ENCODE measurements around the gene CCDC92. TPM values are rescaled to one million over a fixed set of nuclear protein-coding genes. Genes with fewer than 3 reads are reported as not detected.

The CCDC92 gene
- total RNA-seq: 17.6 and 18.0 TPM in 2 replicates

- intact Hi-C loops (cut with micrococcal nuclease): loop anchor here (2.0 to 10.0 kb wide), 2 partner anchors 34 to 998 kb away; partner anchors contain the start of gene OGFOD2
Observed at GRCh38 chr12:123972457-123973401, at the start of gene CCDC92, which contains the start of gene ZNF664. TSS of gene CCDC92 (minus strand) at chr12:123972831. CDS start at chr12:123944305, 28,526 bp downstream. TSS of gene ZNF664 (plus strand) at chr12:123973215. CDS start at chr12:124012145, 38,930 bp downstream.

- intact Hi-C loops (cut with micrococcal nuclease): no loop called here
Observed at GRCh38 chr12:124022161-124022560, 49.5 kb upstream of the CCDC92 start.

- intact Hi-C loops (cut with micrococcal nuclease): no loop called here
Observed at GRCh38 chr12:124021007-124021406, 48.4 kb upstream of the CCDC92 start.

- intact Hi-C loops (cut with micrococcal nuclease): no loop called here
Observed at GRCh38 chr12:124020514-124020949, 47.9 kb upstream of the CCDC92 start.

DNA sequence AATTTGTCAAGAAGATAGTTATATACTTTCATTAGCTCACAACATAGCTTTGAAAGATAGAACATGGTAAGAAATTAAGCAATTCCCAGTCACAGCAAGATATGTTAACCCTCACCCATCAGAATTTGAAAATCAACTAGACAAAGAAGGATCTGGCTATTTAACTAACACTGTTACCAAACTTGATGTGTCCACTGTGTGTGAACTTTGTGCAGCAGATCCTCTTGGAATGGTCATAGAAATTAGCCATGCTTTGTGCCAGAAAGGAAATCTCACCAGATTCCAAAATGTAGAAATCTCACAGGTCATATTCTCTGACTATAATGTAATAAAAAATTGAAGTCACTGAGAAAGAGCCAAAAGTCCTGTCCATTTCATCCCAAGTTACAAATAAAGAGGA is 46.5 kb upstream of the CCDC92 start:
- intact Hi-C loops (cut with micrococcal nuclease): no loop called here

GRCh38 chr12:124018539-124018938 is 45.9 kb upstream of the CCDC92 start:
- intact Hi-C loops (cut with micrococcal nuclease): no loop called here

- intact Hi-C loops (cut with micrococcal nuclease): no loop called here
Observed at GRCh38 chr12:124017064-124017463, 44.4 kb upstream of the CCDC92 start.

GRCh38 chr12:124015494-124016461 is 43.1 kb upstream of the CCDC92 start:
- intact Hi-C loops (cut with micrococcal nuclease): no loop called here

DNA sequence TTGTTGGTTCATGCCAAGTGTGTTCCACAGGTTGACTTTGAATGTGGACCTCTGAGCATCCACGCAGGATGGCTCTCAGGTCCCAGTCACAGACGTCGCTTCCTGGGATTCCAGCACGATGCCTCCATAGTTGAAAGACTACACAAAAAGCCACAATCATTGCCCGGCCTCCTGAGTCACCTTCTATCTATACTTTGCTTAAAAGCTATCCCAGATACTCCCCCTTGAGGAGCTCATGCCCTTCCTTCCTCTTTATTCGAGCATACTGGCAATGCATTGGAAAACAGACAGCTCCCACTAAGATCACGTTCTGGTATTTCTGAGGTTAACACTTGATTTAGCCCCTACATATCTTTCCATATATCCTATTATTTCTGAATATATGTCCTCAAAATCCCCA is 40.4 kb upstream of the CCDC92 start:
- intact Hi-C loops (cut with micrococcal nuclease): no loop called here

- intact Hi-C loops (cut with micrococcal nuclease): no loop called here
Observed at GRCh38 chr12:124011435-124012115, 38.9 kb upstream of the CCDC92 start.

GRCh38 chr12:124010687-124011086 is 38.1 kb upstream of the CCDC92 start:
- intact Hi-C loops (cut with micrococcal nuclease): no loop called here

- intact Hi-C loops (cut with micrococcal nuclease): no loop called here
Observed at GRCh38 chr12:124009781-124010180, 37.1 kb upstream of the CCDC92 start.

DNA sequence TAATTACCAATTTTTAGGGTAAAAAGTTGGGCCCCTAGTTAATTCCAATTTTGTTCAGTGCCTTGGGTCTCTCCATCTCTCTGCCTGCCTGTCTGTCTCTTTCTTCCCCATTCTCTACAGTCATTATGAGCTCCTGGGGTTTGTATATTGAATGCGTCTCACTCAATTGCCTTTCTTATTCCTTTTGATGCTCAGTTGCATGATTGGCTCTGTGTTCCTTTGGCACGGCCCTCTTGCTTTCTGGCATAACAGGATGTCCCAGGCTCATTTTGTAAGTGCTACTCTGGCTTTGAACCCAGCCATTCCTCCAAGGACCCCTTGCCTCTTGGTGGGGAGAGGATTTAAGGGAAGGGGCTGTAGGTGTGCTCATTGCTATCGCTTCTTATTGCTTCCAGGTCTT is 36.0 kb upstream of the CCDC92 start:
- intact Hi-C loops (cut with micrococcal nuclease): no loop called here

- intact Hi-C loops (cut with micrococcal nuclease): no loop called here
Observed at GRCh38 chr12:124007826-124008570, 35.4 kb upstream of the CCDC92 start.

- intact Hi-C loops (cut with micrococcal nuclease): no loop called here
Observed at GRCh38 chr12:124006846-124007713, 34.4 kb upstream of the CCDC92 start.

DNA sequence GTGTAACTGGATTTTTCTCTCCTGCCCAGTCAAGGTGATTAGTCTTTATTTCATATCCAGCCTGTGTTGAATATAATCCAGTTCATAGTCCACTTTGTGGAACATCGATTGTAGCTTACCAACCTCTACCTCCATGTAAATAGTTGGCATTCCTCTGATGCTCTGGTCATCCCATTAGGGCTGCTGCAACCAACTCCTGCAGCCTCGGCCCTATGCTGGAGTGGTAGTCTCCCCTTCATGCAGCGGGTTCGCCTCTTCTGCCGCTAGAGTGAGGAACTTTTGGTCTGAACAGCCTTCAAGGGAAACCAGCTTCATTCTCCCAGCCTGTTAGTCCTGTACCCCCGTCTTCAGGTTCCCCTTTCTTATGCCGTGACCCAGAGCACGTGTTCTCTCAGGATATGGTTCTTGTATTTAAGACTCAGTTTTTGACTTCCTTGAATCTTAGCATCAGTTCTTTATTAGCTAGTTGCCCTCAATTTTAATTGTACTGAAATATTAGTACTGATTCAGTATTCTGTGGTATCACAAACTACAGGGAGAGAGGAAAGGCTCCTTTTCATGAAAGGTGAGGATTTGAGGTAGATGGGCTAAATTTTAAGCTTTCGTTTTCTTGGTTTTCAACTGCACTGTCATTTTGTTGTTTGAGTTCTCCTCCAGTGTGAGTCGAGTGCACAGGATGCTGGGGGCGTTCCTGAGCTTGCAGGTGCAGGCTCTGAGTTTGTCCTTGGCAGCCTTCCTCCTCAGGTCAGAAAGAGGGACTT is 33.6 kb upstream of the CCDC92 start:
- intact Hi-C loops (cut with micrococcal nuclease): no loop called here

GRCh38 chr12:124004233-124004875 is 31.7 kb upstream of the CCDC92 start:
- intact Hi-C loops (cut with micrococcal nuclease): no loop called here

DNA sequence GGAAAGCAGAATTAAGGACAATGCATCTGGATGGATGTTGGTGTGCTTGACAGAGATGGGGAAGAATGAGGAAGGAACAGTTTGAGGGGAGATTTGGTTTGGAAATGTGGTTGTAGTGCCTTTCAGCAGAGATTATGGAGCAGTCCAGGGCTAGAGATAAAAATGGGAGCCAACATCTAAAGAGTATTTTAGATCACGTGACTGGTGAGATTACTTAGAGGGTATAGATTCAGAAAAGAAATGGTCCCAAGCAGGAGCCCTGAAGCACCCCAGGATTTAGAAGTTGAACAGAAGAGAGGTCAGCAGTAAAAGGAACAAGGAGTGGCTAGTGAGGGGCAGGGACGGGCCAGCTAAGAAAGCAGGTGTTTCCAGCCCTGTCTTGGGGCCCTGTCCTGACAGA is 30.0 kb upstream of the CCDC92 start:
- intact Hi-C loops (cut with micrococcal nuclease): no loop called here
